Upper lobe of right lung (tissue), 1 donor: ENCODE results near the gene FAM151A. TPM values are rescaled to one million over a fixed set of nuclear protein-coding genes. Genes with fewer than 3 reads are reported as not detected.
A peak's percentile ranks its signal among the peaks of the same experiment; 100 is the strongest.

Experiments used
- ATAC-seq: fragments of 200-7000 bp; cut with Tn5 transposase; one replicate; pipeline ENCODE4 v1.9.1; 2020; ENCODE audit warnings: mild to moderate bottlenecking, moderate library complexity
- DNase-seq: peaks from one replicate; pipeline ENCODE4 v3.0.0-alpha.2; 2020
- H3K27ac ChIP-seq: fragments of 200-600 bp; one replicate; pipeline ENCODE4 v1.8.0; 2022
- H3K27me3 ChIP-seq: fragments of 200-600 bp; one replicate; pipeline ENCODE4 v1.8.0; 2022; ENCODE audit warnings: mild to moderate bottlenecking
- H3K36me3 ChIP-seq: fragments of 200-600 bp; one replicate; pipeline ENCODE4 v1.8.0; 2022
- H3K4me1 ChIP-seq: fragments of 200-600 bp; one replicate; pipeline ENCODE4 v1.8.0; 2022
- H3K4me3 ChIP-seq: fragments of 200-600 bp; one replicate; pipeline ENCODE4 v1.8.0; 2022; ENCODE audit warnings: mild to moderate bottlenecking
- H3K9me3 ChIP-seq: fragments of 200-600 bp; one replicate; pipeline ENCODE4 v1.8.0; 2022
- CTCF ChIP-seq: fragments of 200-600 bp; IDR thresholded peaks from one replicate; pipeline ENCODE4 v1.8.0; 2022; ENCODE audit warnings: antibody characterized with exemption
- intact Hi-C: fragments of 100-400 bp; cut with DNase I; formaldehyde crosslinking; loops from one replicate; pipeline ENCODE4 v1.11.0; 2022
- total RNA-seq: library from RNA; stranded (reverse); fragmentation: NEBNext Ultra II Directional; extraction: Animal tissue kit (Norgen Biotek cat#: 25700); gene quantifications from one replicate; pipeline ENCODE4 v1.2.1, GENCODE V29; 2021
- donor health status: DM: no; HTN: yes; CAD: no; lungs with severe emphysema.

FAM151A gene
- total RNA-seq, 1 donor from 2014 or later: not detected

- H3K27me3 ChIP-seq: no peaks in the 10 kb centered on the region
- TF ChIP-seq CTCF: no peak
- no peak overlapping the region for H3K4me3 ChIP-seq
- no peak for ATAC-seq
- no peaks in the 10 kb centered on the region for H3K36me3 ChIP-seq
- H3K27ac ChIP-seq: no peak overlapping the region
- DNase-seq: no peak
- H3K9me3 ChIP-seq: no peaks in the 10 kb centered on the region
- H3K4me1 ChIP-seq: no peaks in the 10 kb centered on the region
- intact Hi-C loops: no loop called here
Measured at GRCh38 chr1:54665852-54666251, 42.5 kb upstream of the FAM151A start.

GRCh38 chr1:54664364-54664763 lies 41.0 kb upstream of the FAM151A start:
- H3K9me3 ChIP-seq: no peaks in the 10 kb centered on the region
- no peaks in the 10 kb centered on the region for H3K4me1 ChIP-seq
- H3K4me3 ChIP-seq: no peak overlapping the region
- H3K27ac ChIP-seq: no peak overlapping the region
- H3K27me3 ChIP-seq: no peaks in the 10 kb centered on the region
- no peaks in the 10 kb centered on the region for H3K36me3 ChIP-seq
- no peak for TF ChIP-seq CTCF
- ATAC-seq (no peak), DNase-seq (no peak)
- intact Hi-C loops: no loop called here

GRCh38 chr1:54663725-54664124 lies 40.4 kb upstream of the FAM151A start:
- TF ChIP-seq CTCF: no peak
- no peaks in the 10 kb centered on the region for H3K4me1 ChIP-seq
- H3K27me3 ChIP-seq: no peaks in the 10 kb centered on the region
- no peaks in the 10 kb centered on the region for H3K9me3 ChIP-seq
- DNase-seq (no peak), ATAC-seq (no peak)
- intact Hi-C loops: no loop called here
- no peaks in the 10 kb centered on the region for H3K36me3 ChIP-seq
- H3K4me3 ChIP-seq: no peak overlapping the region
- H3K27ac ChIP-seq: no peak overlapping the region

- Histone ChIP-seq H3K27me3 (no peaks in the 10 kb centered on the region), H3K4me1 (no peaks in the 10 kb centered on the region), H3K4me3 (no peak overlapping the region), H3K9me3 (no peaks in the 10 kb centered on the region), H3K27ac (no peak overlapping the region), H3K36me3 (no peaks in the 10 kb centered on the region)
- intact Hi-C loops: no loop called here
- no peak for ATAC-seq
- TF ChIP-seq CTCF: no peak
- DNase-seq: no peak
Measured at GRCh38 chr1:54658164-54658913, 35.0 kb upstream of the FAM151A start.

GRCh38 chr1:54653036-54653435 lies 29.7 kb upstream of the FAM151A start:
- ATAC-seq (no peak), DNase-seq (no peak)
- TF ChIP-seq CTCF: no peak
- H3K36me3 ChIP-seq: no peaks in the 10 kb centered on the region
- H3K27me3 ChIP-seq: no peaks in the 10 kb centered on the region
- no peak overlapping the region for H3K4me3 ChIP-seq
- intact Hi-C loops: no loop called here
- no peaks in the 10 kb centered on the region for H3K9me3 ChIP-seq
- H3K27ac ChIP-seq: no peak overlapping the region
- H3K4me1 ChIP-seq: no peaks in the 10 kb centered on the region

- intact Hi-C loops: no loop called here
- no peak for DNase-seq
- ATAC-seq: peak; percentile 40
Measured at GRCh38 chr1:54652168-54652567, 28.8 kb upstream of the FAM151A start.

More at GRCh38 chr1:54652168-54652567, 28.8 kb upstream of the FAM151A start:
- Histone ChIP-seq H3K27ac (no peak overlapping the region), H3K4me1 (no peaks in the 10 kb centered on the region), H3K4me3 (no peak overlapping the region), H3K9me3 (no peaks in the 10 kb centered on the region), H3K36me3 (no peaks in the 10 kb centered on the region), H3K27me3 (no peaks in the 10 kb centered on the region)
- no peak for TF ChIP-seq CTCF
